Stimulated activated CD4-positive, alpha-beta T cell treated with anti-CD3 and anti-CD28 coated beads, Interleukin-4, amount 100 ng/mL, for 48 hours (primary cell): ENCODE data around the gene LAMA5.

Experiments
- DNase-seq, 2 donors: peaks; one replicate each; pipeline ENCODE4 v3.0.0-alpha.2; 2020; ENCODE audit warnings: low read depth in 2 of 2

The LAMA5 gene

GRCh38 chr20:62289898-62290297 lies 77.2 kb downstream of the LAMA5 start:
- no peak for DNase-seq

GRCh38 chr20:62289131-62289530 lies 78.0 kb downstream of the LAMA5 start:
- no peak for DNase-seq

GRCh38 chr20:62288535-62289105 lies 78.5 kb downstream of the LAMA5 start:
- no peak for DNase-seq

GRCh38 chr20:62287759-62288534 lies 79.2 kb downstream of the LAMA5 start:
- DNase-seq: no peak

- no peak for DNase-seq
These were observed 80.0 kb downstream of the LAMA5 start for GRCh38 chr20:62287129-62287528.

- DNase-seq: no peak
These were observed 80.5 kb downstream of the LAMA5 start for GRCh38 chr20:62286493-62287064.

- no peak for DNase-seq
These were observed 81.4 kb downstream of the LAMA5 start for GRCh38 chr20:62285722-62286121.

- no peak for DNase-seq
These were observed 82.0 kb downstream of the LAMA5 start for GRCh38 chr20:62285151-62285550.

- no peak for DNase-seq
These were observed 82.7 kb downstream of the LAMA5 start for GRCh38 chr20:62284448-62284847.

- DNase-seq: no peak
These were observed 84.1 kb downstream of the LAMA5 start for GRCh38 chr20:62282877-62283503.

GRCh38 chr20:62282103-62282502 lies 85.0 kb downstream of the LAMA5 start:
- DNase-seq: no peak

GRCh38 chr20:62281161-62281933 lies 85.8 kb downstream of the LAMA5 start:
- no peak for DNase-seq

GRCh38 chr20:62280303-62280702 lies 86.8 kb downstream of the LAMA5 start:
- no peak for DNase-seq

- DNase-seq: no peak
These were observed 89.9 kb downstream of the LAMA5 start for GRCh38 chr20:62277253-62277652.

GRCh38 chr20:62276439-62276838 lies 90.7 kb downstream of the LAMA5 start:
- no peak for DNase-seq

GRCh38 chr20:62275219-62275618 lies 91.9 kb downstream of the LAMA5 start:
- DNase-seq: no peak

GRCh38 chr20:62274332-62274950 lies 92.7 kb downstream of the LAMA5 start:
- no peak for DNase-seq

GRCh38 chr20:62273416-62273815 lies 93.7 kb downstream of the LAMA5 start:
- DNase-seq: no peak

GRCh38 chr20:62272200-62272599 lies 94.9 kb downstream of the LAMA5 start:
- no peak for DNase-seq

- DNase-seq: no peak
These were observed 97.2 kb downstream of the LAMA5 start for GRCh38 chr20:62269871-62270270.

GRCh38 chr20:62269378-62269777 lies 97.7 kb downstream of the LAMA5 start:
- DNase-seq: no peak
